Activated CD4-positive, alpha-beta T cell treated with anti-CD3 and anti-CD28 coated beads for 24 hours (primary cell): Measurements from ENCODE around the gene LARP4.
"Not testable (repeated sequence)": the region's sequence is repeated elsewhere in the genome, so short reads cannot be mapped to it uniquely, and the experiment has no call there.

Source experiments
- DNase-seq, 2 donors: peaks; one replicate each; pipeline ENCODE4 v3.0.0-alpha.2; 2020; ENCODE audit warnings: low read depth in 2 of 2

The LARP4 gene

DNA sequence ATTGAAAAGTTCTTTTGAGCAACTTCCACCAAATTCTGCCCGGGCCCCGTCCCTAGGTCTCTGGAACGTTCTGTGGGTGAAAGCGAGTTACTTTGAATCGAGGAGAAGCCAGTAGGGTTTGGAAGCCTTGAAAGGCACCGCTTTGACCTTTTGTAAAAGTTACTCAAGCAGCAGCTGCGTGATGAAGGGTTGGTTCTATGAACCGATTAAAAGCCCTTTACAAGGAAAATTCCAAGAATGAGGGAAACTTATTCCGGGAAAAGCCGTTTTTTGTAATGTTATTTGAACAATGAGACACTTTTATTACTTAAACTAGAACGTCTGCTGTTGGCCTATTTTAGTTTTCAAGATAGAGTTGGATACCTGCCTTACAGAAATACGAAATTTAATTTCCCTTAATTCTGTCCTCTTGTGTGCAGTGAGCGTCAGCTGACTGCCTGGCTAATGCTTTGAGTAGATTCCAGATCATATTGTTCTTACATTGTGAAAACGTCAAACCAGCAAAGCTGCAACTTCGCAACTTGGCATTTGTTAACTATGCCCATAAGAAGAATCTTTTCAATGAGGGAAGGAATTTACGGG lies 906 bp downstream of the LARP4 start:
- no peak for DNase-seq

DNA sequence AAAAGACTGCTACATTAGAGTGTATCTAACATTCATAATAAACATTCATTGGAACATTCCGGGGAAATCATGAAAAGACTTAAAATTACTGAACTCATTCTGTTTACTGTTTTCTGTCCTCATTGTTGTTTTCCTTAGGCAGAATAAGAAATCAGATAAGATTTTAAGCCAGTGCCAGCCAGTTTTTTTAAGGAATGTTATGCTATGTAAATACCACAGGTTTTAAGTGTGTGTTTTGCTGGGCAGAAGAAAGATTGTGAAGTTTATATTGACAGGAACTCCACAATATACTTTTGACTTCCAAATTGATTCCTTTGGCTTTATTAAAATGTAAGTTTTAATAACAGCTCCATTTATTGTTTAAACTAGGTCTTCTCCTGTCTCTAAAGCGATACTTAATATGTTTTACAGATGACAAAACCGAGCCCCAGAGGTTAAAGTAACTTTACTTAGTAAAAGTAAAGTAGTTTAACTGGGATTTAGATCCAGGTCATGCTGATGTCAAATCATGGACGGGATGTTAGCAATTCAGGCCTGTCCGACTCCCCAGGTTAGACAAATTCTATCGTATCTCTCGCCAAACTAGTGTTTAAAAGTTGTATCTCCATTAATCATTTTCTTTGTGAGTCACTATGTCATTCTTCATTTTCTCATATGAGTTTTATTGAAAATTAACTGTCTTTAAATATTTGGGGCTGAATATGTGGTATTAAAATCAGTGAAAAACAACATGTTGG lies 1.7 kb downstream of the LARP4 start:
- DNase-seq, result no peak

DNA sequence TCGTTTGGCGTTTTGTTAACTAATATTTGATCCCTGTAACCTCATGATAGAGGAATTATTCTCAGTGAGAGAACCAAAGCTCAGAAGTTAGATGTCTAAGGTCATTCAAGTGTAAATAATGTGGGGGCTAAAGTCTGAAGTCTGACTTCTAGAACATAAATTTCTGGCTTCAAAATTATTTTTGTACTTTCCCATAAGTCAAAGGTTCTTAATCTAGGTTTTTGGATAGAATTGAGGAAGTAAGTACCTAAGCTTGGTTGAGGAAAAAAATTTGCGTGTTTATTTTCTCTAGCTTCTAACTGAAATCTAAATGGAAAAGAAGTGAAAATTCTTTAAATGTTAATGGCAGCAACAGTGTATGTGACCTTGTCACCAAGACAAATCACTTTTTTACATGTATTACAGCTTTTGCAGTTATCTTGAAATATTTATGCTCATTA lies 2.3 kb downstream of the LARP4 start:
- DNase-seq, result no peak

DNA sequence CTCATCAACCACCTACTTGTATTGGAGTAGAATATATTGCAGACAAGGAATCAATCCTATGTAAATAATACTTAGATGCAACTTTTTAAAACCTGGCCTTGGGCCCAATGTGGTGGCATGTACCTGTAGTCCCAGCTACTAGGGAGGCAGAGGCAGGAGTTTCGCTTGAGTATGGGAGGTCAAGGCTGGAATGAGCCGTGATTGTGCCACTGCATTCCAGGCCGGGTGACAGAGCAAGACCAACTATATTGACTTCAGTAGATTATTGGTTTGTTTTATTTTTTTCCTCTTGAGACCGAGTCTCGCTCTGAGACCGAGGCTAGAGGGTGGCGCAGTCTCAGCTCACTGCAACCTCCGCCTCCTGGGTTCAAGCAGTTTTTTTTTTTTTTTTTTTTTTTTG lies 3.6 kb downstream of the LARP4 start:
- no peak for DNase-seq

DNA sequence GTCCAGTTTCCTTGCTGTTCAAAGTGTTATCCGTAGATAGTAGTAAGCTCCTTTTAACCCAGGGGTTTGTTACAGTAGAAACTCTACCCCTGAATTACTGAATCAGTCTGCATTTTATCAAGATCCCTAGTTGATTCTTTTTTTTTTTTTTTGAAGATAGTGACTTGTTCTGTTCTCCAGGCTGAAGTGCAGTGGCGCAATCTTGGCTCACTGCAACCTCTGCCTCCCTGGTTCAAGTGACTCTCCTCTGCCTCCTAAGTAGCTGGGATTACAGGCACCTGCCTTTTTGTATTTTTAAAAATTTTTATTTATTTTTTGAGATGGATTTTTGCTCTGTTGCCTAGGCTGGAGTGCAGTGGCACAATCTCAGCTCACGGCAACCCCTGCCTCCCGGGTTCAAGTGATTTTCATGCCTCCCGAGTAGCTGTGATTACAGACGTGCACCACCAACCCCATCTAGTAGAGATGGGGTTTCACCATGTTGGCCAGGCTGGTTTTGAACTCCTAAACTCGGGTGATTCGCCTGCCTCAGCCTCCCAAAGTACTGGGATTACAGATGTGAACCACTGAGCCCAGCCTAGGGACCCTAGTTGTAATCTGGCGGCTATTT lies 10.5 kb downstream of the LARP4 start:
- DNase-seq, result no peak

DNA sequence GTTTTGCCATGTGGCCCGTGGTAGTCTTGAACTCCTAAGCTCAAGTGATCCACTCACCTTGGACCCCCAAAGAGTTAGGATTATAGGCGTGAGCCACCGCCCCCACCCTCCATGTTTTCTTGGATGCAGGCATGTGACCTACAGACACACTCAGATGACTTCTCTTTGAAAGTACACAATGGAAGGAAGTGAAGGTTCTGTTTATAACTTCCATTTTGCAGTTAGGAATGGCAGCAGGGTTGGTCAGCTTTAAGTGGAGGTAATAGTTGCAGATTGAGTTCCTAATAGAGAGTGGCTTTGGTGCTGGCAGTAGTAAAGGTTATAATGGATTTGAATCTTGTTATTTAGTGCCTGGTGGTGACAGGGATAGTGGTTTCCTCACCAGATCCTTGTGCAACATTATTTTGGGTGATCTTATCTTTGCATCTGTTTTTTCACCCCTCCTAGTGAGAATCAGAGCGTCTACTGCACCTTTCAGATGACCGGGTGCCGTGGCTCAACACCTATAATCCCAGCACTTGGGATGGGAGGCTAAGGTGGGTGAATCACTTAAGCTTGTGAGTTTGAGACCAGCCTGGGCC lies 15.3 kb downstream of the LARP4 start:
- DNase-seq, result no peak

DNA sequence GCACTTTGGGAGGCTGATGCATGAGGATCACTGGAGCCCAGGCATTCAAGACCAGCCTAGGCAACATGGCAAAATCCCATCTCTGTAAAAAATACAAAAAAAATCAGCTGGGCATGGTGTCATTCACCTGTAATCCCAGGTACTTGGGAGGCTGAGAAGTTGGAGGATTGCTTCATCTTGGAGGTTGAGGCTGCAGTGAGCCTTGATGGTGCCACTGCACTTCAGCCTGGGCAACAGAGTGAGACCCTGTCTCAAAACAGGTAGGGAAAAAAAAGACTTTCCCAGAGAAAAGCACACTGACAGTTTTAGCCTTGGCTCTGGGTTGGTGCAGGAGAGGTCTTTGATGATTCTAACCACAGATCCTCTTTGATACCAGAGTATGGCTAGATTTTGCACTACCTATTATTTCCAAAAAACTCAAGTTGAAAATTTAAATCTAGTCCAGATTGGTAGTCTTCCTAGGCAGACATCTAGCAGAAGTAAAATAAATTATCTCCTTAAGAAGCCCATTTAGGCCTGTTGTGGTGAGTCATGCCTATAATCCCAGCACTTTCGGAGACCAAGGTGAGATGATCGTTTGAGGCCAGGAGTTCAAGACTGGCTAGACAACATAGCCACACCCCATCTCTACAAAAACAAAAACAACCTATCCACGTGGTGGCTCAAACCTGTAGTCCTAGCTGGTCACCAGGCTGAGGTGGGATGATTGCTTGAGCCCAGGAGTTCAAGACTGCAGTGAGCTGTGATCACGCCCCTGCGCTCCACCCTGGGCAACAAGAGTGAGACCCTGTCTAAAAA lies 18.6 kb downstream of the LARP4 start:
- DNase-seq, result no peak

DNA sequence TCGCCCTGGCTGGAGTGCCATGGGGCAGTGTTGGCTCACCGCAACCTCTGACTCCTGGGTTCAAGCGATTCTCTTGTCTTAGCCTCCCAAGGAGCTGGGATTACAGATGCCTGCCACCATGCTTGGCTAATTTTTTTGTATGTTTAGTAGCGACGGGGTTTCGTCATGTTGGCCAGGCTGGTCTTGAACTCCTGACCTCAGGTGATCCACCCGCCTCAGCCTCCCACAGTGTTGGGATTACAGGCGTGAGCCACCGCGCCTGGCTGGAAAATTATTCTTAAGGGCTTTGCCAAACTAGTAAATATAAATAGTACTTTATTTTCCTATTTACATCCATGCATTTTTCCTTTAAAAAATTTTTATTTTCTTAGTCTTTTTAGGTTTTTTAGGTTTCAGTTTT lies 22.2 kb downstream of the LARP4 start:
- DNase-seq, result not testable (repeated sequence)

DNA sequence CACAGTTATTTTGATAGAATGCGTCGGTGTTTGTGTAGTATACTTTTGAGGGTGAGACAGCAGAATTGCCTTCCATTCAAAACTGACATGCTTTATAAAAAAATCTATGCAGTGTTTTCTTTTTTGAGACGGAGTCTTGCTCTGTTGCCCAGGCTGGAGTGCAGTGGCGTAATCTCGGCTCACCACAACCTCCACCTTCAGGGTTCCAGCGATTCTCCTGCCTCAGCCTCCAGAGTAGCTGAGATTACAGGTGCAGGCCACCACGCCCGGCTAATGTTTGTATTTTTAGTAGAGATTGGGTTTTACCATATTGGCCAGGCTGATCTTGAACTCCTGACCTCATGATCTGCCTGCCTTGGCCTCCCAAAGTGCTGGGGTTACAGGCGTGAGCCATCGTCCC lies 22.7 kb downstream of the LARP4 start:
- not testable (repeated sequence) for DNase-seq

DNA sequence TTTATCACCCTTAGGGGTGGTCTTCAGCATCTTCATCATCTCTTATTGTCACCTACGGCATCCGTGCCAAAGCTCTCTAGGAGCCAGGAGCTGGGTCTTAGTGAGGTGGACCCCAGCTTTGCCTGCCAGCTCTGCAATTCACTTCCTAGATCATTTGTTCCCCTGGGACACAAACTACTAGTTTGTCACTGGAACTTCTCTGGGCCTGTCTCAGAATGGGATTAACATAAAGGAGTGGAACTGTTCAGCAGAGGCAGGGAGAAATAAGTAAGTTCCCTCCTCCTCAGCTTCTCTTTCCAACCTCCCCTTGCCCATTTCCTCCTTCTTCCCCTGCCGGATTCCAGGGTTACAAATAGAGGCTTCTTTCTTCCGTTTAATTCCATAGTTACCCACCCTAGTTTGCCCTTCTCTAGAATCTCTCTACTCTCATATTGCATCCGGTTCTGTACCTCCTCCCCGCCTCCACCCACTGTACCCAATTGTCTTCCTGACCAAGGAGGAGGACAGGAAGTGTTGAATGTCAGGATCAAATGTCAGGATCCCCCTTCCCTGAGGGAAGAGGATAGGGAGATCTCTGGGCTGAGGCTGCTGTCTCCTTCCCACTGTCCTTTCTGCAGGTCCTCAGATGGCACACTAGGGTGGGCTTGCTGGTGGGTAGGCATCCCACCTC lies 25.0 kb downstream of the LARP4 start:
- DNase-seq, result no peak

DNA sequence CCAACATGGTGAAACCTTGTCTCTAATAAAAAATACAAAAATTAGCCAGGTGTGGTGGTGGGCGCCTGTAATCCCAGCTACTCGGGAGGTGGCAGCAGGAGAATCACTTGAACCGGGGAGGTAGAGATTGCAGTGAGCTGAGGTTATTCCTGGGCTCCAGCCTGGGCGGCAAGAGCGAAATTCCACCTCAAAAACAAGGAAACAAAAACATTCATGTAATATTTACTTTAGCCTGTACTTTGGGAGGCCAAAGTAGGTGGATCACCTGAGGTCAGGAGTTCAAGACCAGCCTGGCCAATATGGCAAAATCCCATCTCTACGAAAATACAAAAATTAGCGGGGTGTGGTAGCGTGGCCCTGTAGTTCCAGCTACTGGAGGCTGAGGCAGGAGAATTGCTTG lies 31.0 kb downstream of the LARP4 start:
- not testable (repeated sequence) for DNase-seq

DNA sequence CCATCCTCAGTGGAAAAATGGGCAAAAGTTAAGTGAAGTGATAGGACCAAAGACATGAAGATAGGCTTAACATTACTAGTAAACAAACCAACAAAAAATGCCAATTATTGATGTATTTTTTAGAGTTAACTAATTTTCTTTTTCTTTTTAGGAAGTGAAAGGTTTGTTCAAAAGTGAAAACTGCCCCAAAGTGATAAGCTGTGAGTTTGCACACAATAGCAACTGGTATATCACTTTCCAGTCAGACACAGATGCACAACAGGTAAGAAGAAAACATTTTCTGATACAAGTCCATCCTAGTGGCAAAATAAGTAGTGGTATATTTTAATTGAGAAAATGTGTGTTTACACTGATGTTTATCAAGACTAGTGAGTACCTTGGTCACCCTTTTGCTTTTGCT lies 39.6 kb downstream of the LARP4 start:
- no peak for DNase-seq

DNA sequence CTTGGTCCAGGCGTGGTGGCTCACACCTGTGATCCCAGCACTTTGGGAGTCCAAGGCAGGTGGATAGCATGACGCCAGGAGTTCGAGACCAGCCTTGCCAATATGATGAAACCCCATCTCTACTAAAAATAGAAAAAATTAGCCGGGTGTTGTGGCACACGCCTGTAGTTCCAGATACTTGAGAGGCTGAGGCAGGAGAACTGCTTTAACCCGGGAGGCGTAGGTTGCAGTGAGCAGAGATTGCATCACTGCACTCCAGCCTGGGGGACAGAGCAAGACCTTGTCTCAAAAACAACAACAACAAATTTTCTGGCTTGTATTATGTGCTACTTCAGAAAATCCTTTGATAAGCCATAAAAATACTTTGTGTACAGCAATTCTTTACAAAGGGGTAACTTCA lies 41.1 kb downstream of the LARP4 start:
- DNase-seq, result no peak

DNA sequence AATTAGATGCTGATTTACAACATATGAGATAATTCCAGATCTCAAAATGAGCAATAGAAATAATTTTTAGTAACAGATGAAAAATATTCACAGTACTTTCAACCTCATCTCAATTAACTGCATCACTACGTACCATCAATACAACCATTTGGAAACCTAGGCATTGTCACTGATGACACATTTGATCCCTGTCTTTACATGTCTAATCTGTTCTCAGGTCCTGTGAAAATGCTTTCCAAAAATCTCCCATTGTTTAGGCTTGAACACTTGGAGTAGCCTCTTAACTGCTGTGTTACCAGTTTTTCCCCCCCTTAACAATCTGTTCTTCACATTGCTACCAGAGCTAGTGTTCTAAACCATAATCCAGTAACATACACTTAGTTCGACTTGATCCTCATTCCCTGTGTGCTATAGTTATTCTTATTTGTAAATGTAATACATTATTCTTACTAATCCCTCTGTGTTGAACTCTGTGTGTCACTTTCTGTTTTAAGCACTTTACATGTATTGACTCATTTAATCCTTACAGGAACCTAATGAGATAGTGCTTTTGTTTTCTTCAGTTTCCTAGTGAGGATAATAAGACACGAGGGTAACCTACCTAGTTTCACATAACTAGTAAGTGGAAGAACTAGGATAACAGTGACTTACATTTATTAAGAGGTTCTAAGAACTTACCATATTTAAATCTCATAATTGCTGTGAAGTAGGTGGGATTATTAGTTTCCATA lies 41.7 kb downstream of the LARP4 start:
- no peak for DNase-seq

DNA sequence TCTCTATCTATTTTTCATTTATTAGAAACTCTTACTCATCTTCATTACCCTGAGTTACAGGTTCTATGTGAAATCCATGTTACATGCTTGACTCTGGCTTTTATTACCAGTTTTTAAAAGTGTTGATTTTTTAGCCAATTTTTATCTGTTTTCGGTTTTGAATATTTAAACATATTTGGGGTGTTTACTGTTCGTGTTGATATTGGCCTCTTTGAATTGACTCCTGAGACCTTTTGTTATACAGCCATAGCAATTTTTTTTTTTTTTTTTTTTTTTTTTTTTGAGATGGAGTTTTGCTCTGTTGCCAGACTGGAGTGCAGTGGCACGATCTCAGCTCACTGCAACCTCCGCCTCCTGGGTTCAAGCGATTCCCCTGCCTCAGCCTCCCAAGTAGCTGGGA lies 49.0 kb downstream of the LARP4 start:
- not testable (repeated sequence) for DNase-seq

DNA sequence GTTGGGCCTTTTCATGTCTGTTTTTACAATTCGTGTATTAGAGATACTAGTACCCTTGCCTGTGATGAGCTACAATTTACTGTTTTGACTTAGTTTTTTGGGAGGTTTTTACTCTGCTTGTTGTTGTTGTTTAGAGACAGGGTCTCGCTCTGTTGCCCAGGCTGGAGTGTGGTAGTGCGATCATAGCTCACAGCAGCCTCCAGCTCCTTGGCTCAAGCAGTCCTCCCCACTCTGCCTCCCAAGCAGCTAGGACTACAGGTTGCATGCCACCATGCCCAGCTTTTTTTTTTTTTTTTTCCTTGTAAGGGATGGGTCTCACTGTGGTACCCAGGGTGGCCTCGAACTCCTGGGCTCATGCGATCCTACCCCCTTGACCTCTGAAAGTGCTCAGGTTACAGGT lies 52.1 kb downstream of the LARP4 start:
- no peak for DNase-seq

DNA sequence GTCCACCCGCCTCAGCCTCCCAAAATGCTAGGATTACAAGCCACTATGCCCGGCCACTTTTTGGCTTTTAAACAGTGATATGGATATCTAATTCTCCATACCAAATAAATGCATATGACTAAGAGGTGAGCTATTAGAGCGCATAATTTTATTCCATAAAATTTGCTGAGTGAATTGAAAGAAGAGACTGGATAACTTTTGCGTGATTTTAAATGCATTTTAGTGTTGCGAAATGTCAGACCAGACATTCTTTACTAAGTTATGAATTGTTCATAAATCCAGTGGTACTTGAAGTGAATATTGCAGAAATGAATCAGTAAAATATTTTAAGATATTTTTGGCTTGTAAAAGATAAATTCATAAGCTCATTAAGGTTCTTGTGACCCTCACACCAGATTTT lies 53.2 kb downstream of the LARP4 start:
- no peak for DNase-seq

DNA sequence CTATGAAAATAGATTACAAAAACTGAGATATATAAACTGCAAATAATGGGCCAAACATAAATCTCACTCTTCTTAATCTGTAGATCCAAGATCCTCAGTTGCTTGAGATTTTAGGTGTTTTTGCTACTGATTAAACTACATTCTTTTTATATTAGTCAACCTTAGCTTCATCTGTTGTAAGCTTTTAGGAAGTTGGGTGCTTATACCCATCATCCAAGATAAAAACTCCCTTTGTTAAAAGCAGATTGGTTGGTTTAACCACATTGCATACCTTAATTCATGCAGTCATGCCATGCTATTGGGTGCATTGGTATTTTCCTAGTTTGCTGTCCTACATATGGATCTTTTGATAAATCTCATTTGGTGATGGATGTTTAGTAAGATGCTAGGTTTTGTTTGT lies 57.9 kb downstream of the LARP4 start:
- no peak for DNase-seq

DNA sequence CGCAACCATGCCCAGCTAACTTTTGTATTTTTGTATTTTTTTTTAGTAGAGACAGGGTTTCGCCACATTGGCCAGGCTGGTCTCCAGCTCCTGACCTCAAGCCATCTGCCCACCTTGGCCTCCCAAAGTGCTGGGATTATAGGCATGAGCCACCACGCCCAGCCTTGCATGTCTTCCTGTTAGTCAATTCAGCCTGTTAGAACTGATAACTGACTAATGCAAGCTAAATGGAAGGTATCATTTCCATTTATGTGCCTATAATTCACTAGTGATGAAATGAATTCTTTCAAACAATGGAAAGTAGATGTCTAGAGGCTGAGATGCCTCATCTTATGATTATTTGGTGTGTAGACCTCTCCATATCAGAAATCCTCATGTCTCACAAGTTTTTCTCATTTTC lies 66.8 kb downstream of the LARP4 start:
- no peak for DNase-seq

DNA sequence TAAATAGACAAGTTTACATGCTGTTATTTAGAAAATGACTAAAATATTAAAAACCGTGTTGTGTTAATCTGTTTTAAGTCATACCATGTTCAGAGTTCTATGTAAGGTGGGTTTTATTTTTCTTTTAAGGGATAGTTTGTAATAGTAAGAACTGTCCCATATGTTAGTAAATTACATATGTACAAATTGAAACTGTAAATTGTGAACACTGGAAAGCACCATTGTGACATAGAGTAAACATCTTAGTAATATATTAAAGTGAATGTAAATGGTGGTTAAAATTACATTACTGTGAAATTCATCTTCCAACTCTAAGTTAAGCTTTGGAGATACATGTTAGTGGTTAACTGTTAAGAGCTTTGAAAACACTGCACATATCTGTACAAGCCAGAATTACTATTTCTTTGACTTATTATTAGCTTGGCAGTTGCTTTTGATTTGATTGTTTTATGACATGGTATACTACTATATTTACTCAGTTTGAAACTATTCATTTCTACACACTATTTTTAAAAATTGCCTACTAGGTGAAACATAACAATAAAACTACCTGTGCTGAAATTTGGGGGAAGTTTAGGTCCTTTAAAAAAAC lies 76.7 kb downstream of the LARP4 start:
- DNase-seq, result no peak

DNA sequence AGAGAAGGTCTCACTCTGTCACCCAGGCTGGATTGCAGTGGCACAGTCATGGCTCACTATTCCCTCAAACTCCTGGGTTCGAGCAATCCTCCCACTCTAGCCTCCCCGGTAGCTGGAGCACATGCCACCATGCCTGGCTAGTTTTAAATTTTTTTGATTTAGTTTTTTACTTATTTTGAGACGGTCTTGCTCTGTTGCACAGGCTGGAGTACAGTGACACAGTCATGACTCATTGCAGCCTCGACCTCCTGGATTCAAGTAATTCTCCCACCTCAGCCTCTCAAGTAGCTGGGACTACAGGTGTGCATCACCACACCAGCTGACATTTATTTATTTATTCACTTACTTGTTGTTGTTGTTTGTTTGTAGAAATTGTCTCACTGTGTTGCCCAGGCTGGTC lies 81.9 kb downstream of the LARP4 start:
- no peak for DNase-seq
